ENCODE results near the gene CNEP1R1. TPM values are rescaled to one million over a fixed set of nuclear protein-coding genes. Genes with fewer than 3 reads are reported as not detected.

Gene CNEP1R1
- polyA plus RNA-seq, 1 donor from 2014 or later: 44.2 TPM

DNA sequence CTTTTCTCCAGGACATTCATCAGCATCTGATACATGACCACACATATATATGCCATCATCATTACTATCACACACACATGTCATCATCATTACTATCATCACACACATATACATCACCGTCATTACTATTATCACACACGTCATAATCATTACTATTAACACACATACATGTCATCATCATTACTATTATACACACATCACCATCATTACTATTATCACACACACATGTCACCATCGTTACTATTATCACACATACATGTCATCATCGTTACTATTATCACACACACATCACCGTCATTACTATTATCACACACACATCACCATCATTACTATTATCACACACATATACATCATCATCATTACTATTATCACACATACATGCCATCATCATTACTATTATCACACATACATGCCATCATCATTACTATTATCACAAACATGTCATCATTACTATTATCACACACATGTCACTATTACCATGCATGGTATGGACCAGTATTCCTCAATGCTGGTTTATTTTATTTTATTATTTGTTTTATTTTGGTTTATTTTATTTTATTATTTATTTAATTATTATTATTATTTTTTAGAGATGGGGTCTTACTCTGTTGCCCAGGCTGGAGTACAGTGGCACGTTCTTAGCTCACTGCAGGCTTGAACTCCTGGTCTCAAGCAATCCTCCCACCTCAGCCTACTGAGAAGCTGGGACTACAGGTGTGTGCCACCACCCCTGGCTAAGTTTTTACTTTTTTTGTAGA, 46.3 kb upstream of the CNEP1R1 start:
- Histone ChIP-seq H3K36me3 (ENCODE audit: insufficient read depth, low read length) (no peaks in the 10 kb centered on the region), H3K79me2 (replicated peaks; ENCODE audit: insufficient read depth, low read length) (no peaks in the 10 kb centered on the region), H4K20me1 (ENCODE audit: insufficient read depth) (no peaks in the 10 kb centered on the region), H3F3A (ENCODE audit: insufficient read depth, low read length, poor library complexity, severe bottlenecking) (no peaks in the 10 kb centered on the region), H3K27me3 (ENCODE audit: insufficient read depth, low read depth, low read length) (no peaks in the 10 kb centered on the region), H3K4me2 (ENCODE audit: low read length) (no peak overlapping the region), H3K27ac (ENCODE audit: low read length) (no peak overlapping the region), H3K9me2 (ENCODE audit: insufficient read depth, low read length) (no peaks in the 10 kb centered on the region), H3K9ac (ENCODE audit: low read length) (no peak overlapping the region), H2AFZ (ENCODE audit: low read depth, low read length) (no peak overlapping the region), H3K9me3 (ENCODE audit: low read length) (peaks cover 6% of the 10 kb centered on the region), H3K4me3 (ENCODE audit: low read length) (no peak overlapping the region)
- TF ChIP-seq, protein P1, sequence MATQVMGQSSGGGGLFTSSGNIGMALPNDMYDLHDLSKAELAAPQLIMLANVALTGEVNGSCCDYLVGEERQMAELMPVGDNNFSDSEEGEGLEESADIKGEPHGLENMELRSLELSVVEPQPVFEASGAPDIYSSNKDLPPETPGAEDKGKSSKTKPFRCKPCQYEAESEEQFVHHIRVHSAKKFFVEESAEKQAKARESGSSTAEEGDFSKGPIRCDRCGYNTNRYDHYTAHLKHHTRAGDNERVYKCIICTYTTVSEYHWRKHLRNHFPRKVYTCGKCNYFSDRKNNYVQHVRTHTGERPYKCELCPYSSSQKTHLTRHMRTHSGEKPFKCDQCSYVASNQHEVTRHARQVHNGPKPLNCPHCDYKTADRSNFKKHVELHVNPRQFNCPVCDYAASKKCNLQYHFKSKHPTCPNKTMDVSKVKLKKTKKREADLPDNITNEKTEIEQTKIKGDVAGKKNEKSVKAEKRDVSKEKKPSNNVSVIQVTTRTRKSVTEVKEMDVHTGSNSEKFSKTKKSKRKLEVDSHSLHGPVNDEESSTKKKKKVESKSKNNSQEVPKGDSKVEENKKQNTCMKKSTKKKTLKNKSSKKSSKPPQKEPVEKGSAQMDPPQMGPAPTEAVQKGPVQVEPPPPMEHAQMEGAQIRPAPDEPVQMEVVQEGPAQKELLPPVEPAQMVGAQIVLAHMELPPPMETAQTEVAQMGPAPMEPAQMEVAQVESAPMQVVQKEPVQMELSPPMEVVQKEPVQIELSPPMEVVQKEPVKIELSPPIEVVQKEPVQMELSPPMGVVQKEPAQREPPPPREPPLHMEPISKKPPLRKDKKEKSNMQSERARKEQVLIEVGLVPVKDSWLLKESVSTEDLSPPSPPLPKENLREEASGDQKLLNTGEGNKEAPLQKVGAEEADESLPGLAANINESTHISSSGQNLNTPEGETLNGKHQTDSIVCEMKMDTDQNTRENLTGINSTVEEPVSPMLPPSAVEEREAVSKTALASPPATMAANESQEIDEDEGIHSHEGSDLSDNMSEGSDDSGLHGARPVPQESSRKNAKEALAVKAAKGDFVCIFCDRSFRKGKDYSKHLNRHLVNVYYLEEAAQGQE (IDR thresholded peaks at IDR 0.05; ENCODE audit: borderline replicate concordance): no peak
- TF ChIP-seq MXI1 (conservative IDR thresholded peaks at IDR 0.05; ENCODE audit: poor library complexity, severe bottlenecking): no peak
- no peak for TF ChIP-seq EZH2 (IDR thresholded peaks at IDR 0.05; ENCODE audit: borderline replicate concordance, insufficient read depth, low read length, poor library complexity, severe bottlenecking)
- no peak for TF ChIP-seq RAD21 (conservative IDR thresholded peaks at IDR 0.05)
- no peak for TF ChIP-seq POLR2AphosphoS5 (IDR thresholded peaks at IDR 0.05)
- TF ChIP-seq SMC3 (conservative IDR thresholded peaks at IDR 0.05; ENCODE audit: poor library complexity): no peak
- TF ChIP-seq, protein P2, sequence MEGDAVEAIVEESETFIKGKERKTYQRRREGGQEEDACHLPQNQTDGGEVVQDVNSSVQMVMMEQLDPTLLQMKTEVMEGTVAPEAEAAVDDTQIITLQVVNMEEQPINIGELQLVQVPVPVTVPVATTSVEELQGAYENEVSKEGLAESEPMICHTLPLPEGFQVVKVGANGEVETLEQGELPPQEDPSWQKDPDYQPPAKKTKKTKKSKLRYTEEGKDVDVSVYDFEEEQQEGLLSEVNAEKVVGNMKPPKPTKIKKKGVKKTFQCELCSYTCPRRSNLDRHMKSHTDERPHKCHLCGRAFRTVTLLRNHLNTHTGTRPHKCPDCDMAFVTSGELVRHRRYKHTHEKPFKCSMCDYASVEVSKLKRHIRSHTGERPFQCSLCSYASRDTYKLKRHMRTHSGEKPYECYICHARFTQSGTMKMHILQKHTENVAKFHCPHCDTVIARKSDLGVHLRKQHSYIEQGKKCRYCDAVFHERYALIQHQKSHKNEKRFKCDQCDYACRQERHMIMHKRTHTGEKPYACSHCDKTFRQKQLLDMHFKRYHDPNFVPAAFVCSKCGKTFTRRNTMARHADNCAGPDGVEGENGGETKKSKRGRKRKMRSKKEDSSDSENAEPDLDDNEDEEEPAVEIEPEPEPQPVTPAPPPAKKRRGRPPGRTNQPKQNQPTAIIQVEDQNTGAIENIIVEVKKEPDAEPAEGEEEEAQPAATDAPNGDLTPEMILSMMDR (IDR thresholded peaks at IDR 0.05; ENCODE audit: poor library complexity, severe bottlenecking): no peak
- no peak for TF ChIP-seq TAF1 (IDR thresholded peaks at IDR 0.05; ENCODE audit: low read depth)

DNA sequence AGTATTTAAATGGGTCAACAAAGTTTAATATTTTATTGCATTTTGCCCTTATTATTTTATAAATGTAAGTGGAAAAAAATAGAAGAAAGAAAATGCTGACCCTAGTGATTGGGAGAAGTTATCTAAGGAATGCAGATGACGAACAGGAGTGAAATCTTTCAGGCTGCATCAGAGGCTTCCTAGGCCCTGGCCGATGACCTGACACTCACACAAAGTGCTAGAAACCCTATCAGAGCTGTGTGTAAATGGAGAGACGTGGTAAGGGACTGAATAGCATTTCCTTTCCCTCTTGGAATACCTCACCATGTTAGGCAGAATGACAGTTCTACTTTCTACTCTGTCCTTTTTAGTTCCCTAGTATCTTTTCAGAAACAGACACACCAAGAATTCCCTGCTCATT, 44.9 kb upstream of the CNEP1R1 start:
- peaks cover 6% of the 10 kb centered on the region for H3K9me3 ChIP-seq (ENCODE audit: low read length)
- H4K20me1 ChIP-seq (ENCODE audit: insufficient read depth): no peaks in the 10 kb centered on the region
- no peaks in the 10 kb centered on the region for H3F3A ChIP-seq (ENCODE audit: insufficient read depth, low read length, poor library complexity, severe bottlenecking)
- no peaks in the 10 kb centered on the region for H3K9me2 ChIP-seq (ENCODE audit: insufficient read depth, low read length)
- H3K79me2 ChIP-seq (replicated peaks; ENCODE audit: insufficient read depth, low read length): no peaks in the 10 kb centered on the region
- H3K4me2 ChIP-seq (ENCODE audit: low read length): no peak overlapping the region
- H3K36me3 ChIP-seq (ENCODE audit: insufficient read depth, low read length): no peaks in the 10 kb centered on the region
- no peak for TF ChIP-seq POLR2AphosphoS5 (IDR thresholded peaks at IDR 0.05)
- no peak for TF ChIP-seq MXI1 (conservative IDR thresholded peaks at IDR 0.05; ENCODE audit: poor library complexity, severe bottlenecking)
- TF ChIP-seq, protein P2 (IDR thresholded peaks at IDR 0.05; ENCODE audit: poor library complexity, severe bottlenecking): no peak
- TF ChIP-seq EP300 (conservative IDR thresholded peaks at IDR 0.05; ENCODE audit: poor library complexity, severe bottlenecking): no peak
- TF ChIP-seq TAF1 (IDR thresholded peaks at IDR 0.05; ENCODE audit: low read depth): no peak
- TF ChIP-seq SMC3 (conservative IDR thresholded peaks at IDR 0.05; ENCODE audit: poor library complexity): no peak
- TF ChIP-seq RAD21 (conservative IDR thresholded peaks at IDR 0.05): no peak
- TF ChIP-seq EZH2 (IDR thresholded peaks at IDR 0.05; ENCODE audit: borderline replicate concordance, insufficient read depth, low read length, poor library complexity, severe bottlenecking): no peak
- H2AFZ ChIP-seq (ENCODE audit: low read depth, low read length): no peak overlapping the region
- no peak overlapping the region for H3K4me3 ChIP-seq (ENCODE audit: low read length)
- H3K27me3 ChIP-seq (ENCODE audit: insufficient read depth, low read depth, low read length): no peaks in the 10 kb centered on the region
- H3K9ac ChIP-seq (ENCODE audit: low read length): no peak overlapping the region
- H3K27ac ChIP-seq (ENCODE audit: low read length): no peak overlapping the region

All from neural cell (in vitro differentiated cells).